ENCODE data around the gene WDPCP. TPM values are rescaled to one million over a fixed set of nuclear protein-coding genes. Genes with fewer than 3 reads are reported as not detected.

The WDPCP gene
- polyA plus RNA-seq, 1 donor from 2014 or later: 8.9 TPM

- Histone ChIP-seq H3K79me2 (replicated peaks; ENCODE audit: insufficient read depth, low read length) (no peaks in the 10 kb centered on the region), H3K4me2 (ENCODE audit: low read length) (no peak overlapping the region), H3K9ac (ENCODE audit: low read length) (no peak overlapping the region), H3K27ac (ENCODE audit: low read length) (no peak overlapping the region), H3F3A (ENCODE audit: insufficient read depth, low read length, poor library complexity, severe bottlenecking) (no peaks in the 10 kb centered on the region), H3K9me3 (ENCODE audit: low read length) (peaks cover 6% of the 10 kb centered on the region), H4K20me1 (ENCODE audit: insufficient read depth) (no peaks in the 10 kb centered on the region), H3K36me3 (ENCODE audit: insufficient read depth, low read length) (no peaks in the 10 kb centered on the region), H2AFZ (ENCODE audit: low read depth, low read length) (no peak overlapping the region), H3K4me3 (ENCODE audit: low read length) (no peak overlapping the region), H3K27me3 (ENCODE audit: insufficient read depth, low read depth, low read length) (no peaks in the 10 kb centered on the region), H3K9me2 (ENCODE audit: insufficient read depth, low read length) (no peaks in the 10 kb centered on the region)
- no peak for TF ChIP-seq REST (IDR thresholded peaks at IDR 0.05; ENCODE audit: borderline replicate concordance)
- no peak for TF ChIP-seq SMC3 (conservative IDR thresholded peaks at IDR 0.05; ENCODE audit: poor library complexity)
- TF ChIP-seq EZH2 (IDR thresholded peaks at IDR 0.05; ENCODE audit: borderline replicate concordance, insufficient read depth, low read length, poor library complexity, severe bottlenecking): no peak
- TF ChIP-seq MXI1 (conservative IDR thresholded peaks at IDR 0.05; ENCODE audit: poor library complexity, severe bottlenecking): no peak
- no peak for TF ChIP-seq POLR2AphosphoS5 (IDR thresholded peaks at IDR 0.05)
- TF ChIP-seq EP300 (conservative IDR thresholded peaks at IDR 0.05; ENCODE audit: poor library complexity, severe bottlenecking): no peak
- no peak for TF ChIP-seq CTCF (IDR thresholded peaks at IDR 0.05; ENCODE audit: poor library complexity, severe bottlenecking)
- TF ChIP-seq TAF1 (IDR thresholded peaks at IDR 0.05; ENCODE audit: low read depth): no peak
- TF ChIP-seq RAD21 (conservative IDR thresholded peaks at IDR 0.05): no peak
Measured at GRCh38 chr2:63520793-63521192, 67.5 kb downstream of the WDPCP start.

- H3K9me3 ChIP-seq (ENCODE audit: low read length): no peaks in the 10 kb centered on the region
- H3F3A ChIP-seq (ENCODE audit: insufficient read depth, low read length, poor library complexity, severe bottlenecking): no peaks in the 10 kb centered on the region
- no peaks in the 10 kb centered on the region for H3K79me2 ChIP-seq (replicated peaks; ENCODE audit: insufficient read depth, low read length)
- no peaks in the 10 kb centered on the region for H3K9me2 ChIP-seq (ENCODE audit: insufficient read depth, low read length)
- H3K4me2 ChIP-seq (ENCODE audit: low read length): no peak overlapping the region
- H3K27ac ChIP-seq (ENCODE audit: low read length): peak overlapping the region; percentile 37
- H3K27me3 ChIP-seq (ENCODE audit: insufficient read depth, low read depth, low read length): no peaks in the 10 kb centered on the region
- no peak for TF ChIP-seq POLR2AphosphoS5 (IDR thresholded peaks at IDR 0.05)
- no peak for TF ChIP-seq SMC3 (conservative IDR thresholded peaks at IDR 0.05; ENCODE audit: poor library complexity)
- no peak for TF ChIP-seq TAF1 (IDR thresholded peaks at IDR 0.05; ENCODE audit: low read depth)
- no peak for TF ChIP-seq MXI1 (conservative IDR thresholded peaks at IDR 0.05; ENCODE audit: poor library complexity, severe bottlenecking)
- no peak for TF ChIP-seq REST (IDR thresholded peaks at IDR 0.05; ENCODE audit: borderline replicate concordance)
- TF ChIP-seq EP300 (conservative IDR thresholded peaks at IDR 0.05; ENCODE audit: poor library complexity, severe bottlenecking): no peak
- no peak for TF ChIP-seq EZH2 (IDR thresholded peaks at IDR 0.05; ENCODE audit: borderline replicate concordance, insufficient read depth, low read length, poor library complexity, severe bottlenecking)
- TF ChIP-seq RAD21 (conservative IDR thresholded peaks at IDR 0.05): no peak
- no peak for TF ChIP-seq CTCF (IDR thresholded peaks at IDR 0.05; ENCODE audit: poor library complexity, severe bottlenecking)
- H3K36me3 ChIP-seq (ENCODE audit: insufficient read depth, low read length): no peaks in the 10 kb centered on the region
- no peaks in the 10 kb centered on the region for H4K20me1 ChIP-seq (ENCODE audit: insufficient read depth)
- no peak overlapping the region for H2AFZ ChIP-seq (ENCODE audit: low read depth, low read length)
- no peak overlapping the region for H3K4me3 ChIP-seq (ENCODE audit: low read length)
- H3K9ac ChIP-seq (ENCODE audit: low read length): no peak overlapping the region
Measured at GRCh38 chr2:63514781-63515180, 73.5 kb downstream of the WDPCP start.

Data from neural cell (in vitro differentiated cells).